ENCODE data around the gene ZMAT5.

ZMAT5 gene

DNA sequence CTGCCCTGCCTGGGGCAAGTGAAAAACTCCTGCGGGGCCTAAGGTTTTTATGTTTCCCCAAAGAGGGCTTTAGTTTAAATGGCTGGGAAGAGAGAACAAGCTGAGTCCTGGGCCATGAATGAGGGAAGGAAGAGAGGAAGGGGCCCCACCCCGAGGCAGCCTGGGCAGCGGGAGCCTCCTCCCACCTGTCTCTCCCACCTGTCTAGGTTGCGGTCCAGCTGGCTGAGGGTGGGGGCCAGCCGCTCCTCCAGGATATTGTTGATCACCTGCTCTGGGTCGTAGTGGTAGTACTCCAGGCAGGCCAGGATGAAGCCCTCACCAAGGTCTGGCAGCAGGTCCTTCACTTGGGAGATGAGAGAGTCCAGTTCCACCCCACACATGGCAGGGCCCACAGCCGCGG, 35.0 kb upstream of the ZMAT5 start:
- TF ChIP-seq CTCF (IDR thresholded peaks at IDR 0.05; ENCODE audit: low read depth, low read length, missing control alignments): no peak
- Histone ChIP-seq H3K27me3 (replicated peaks) (no peaks in the 10 kb centered on the region), H3K4me3 (ENCODE audit: low read depth, low read length) (no peak overlapping the region), H3K27ac (no peak overlapping the region), H3K36me3 (replicated peaks) (peaks cover 72% of the 10 kb centered on the region)
- DNase-seq: no peak
- in situ Hi-C loops (cut with HindIII; ENCODE audit: low pct_ligation_motif_present, low sequenced_read_pairs): no loop called here

- H3K4me3 ChIP-seq (ENCODE audit: low read depth, low read length): no peak overlapping the region
- no peak for TF ChIP-seq CTCF (IDR thresholded peaks at IDR 0.05; ENCODE audit: low read depth, low read length, missing control alignments)
- peaks cover 67% of the 10 kb centered on the region for H3K36me3 ChIP-seq (replicated peaks)
- no peak for DNase-seq
- in situ Hi-C loops (cut with HindIII; ENCODE audit: low pct_ligation_motif_present, low sequenced_read_pairs): no loop called here
- H3K27me3 ChIP-seq (replicated peaks): no peaks in the 10 kb centered on the region
- H3K27ac ChIP-seq: no peak overlapping the region
Measured at GRCh38 chr22:29801153-29801552, 34.3 kb upstream of the ZMAT5 start.

- peak; percentile 24 for TF ChIP-seq CTCF (IDR thresholded peaks at IDR 0.05; ENCODE audit: low read depth, low read length, missing control alignments)
- in situ Hi-C loops (cut with HindIII; ENCODE audit: low pct_ligation_motif_present, low sequenced_read_pairs): no loop called here
- Histone ChIP-seq H3K4me3 (ENCODE audit: low read depth, low read length) (no peak overlapping the region), H3K27me3 (replicated peaks) (no peaks in the 10 kb centered on the region), H3K27ac (peak overlapping the region; percentile 48), H3K36me3 (replicated peaks) (peaks cover 55% of the 10 kb centered on the region)
- peak; percentile 78 for DNase-seq
Measured at GRCh38 chr22:29799217-29799680, 32.4 kb upstream of the ZMAT5 start.

GRCh38 chr22:29798801-29799200, 32.0 kb upstream of the ZMAT5 start:
- no peak for DNase-seq
- in situ Hi-C loops (cut with HindIII; ENCODE audit: low pct_ligation_motif_present, low sequenced_read_pairs): no loop called here
- no peak for TF ChIP-seq CTCF (IDR thresholded peaks at IDR 0.05; ENCODE audit: low read depth, low read length, missing control alignments)
- no peaks in the 10 kb centered on the region for H3K27me3 ChIP-seq (replicated peaks)
- peaks cover 50% of the 10 kb centered on the region for H3K36me3 ChIP-seq (replicated peaks)
- H3K27ac ChIP-seq: peak overlapping the region; percentile 48
- H3K4me3 ChIP-seq (ENCODE audit: low read depth, low read length): no peak overlapping the region

DNA sequence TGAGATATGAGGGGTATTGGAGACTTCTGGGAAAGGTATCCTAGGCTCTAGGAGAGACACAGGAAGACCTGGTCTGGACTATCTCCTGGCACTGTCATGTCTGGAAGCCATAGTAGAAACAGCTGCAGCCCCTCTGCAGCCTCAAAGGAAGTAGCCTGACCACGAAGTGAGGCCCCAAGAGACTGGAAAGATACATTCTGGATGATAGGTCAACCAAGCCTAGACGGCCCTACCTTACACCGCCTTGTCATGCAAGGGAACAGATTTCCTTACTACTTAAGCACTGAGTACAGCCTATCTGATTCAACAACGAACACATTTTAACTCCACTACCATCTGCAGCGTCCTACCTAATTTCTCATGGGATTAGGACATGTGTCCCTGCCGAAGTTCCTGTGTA, 31.5 kb upstream of the ZMAT5 start:
- no peak overlapping the region for H3K4me3 ChIP-seq (ENCODE audit: low read depth, low read length)
- no peak for TF ChIP-seq CTCF (IDR thresholded peaks at IDR 0.05; ENCODE audit: low read depth, low read length, missing control alignments)
- no peak for DNase-seq
- in situ Hi-C loops (cut with HindIII; ENCODE audit: low pct_ligation_motif_present, low sequenced_read_pairs): no loop called here
- peaks cover 46% of the 10 kb centered on the region for H3K36me3 ChIP-seq (replicated peaks)
- no peak overlapping the region for H3K27ac ChIP-seq
- H3K27me3 ChIP-seq (replicated peaks): no peaks in the 10 kb centered on the region

- Histone ChIP-seq H3K4me3 (ENCODE audit: low read depth, low read length) (no peak overlapping the region), H3K36me3 (replicated peaks) (peaks cover 50% of the 10 kb centered on the region), H3K27ac (no peak overlapping the region), H3K27me3 (replicated peaks) (no peaks in the 10 kb centered on the region)
- DNase-seq: no peak
- no peak for TF ChIP-seq CTCF (IDR thresholded peaks at IDR 0.05; ENCODE audit: low read depth, low read length, missing control alignments)
- in situ Hi-C loops (cut with HindIII; ENCODE audit: low pct_ligation_motif_present, low sequenced_read_pairs): no loop called here
Measured at GRCh38 chr22:29797351-29797750, 30.5 kb upstream of the ZMAT5 start.

Data from brain microvascular endothelial cell (primary cell).